ENCODE measurements around the gene SLK. TPM values are rescaled to one million over a fixed set of nuclear protein-coding genes. Genes with fewer than 3 reads are reported as not detected.

Gene SLK
- total and polyA plus RNA-seq, 10 donors, result 5.6 to 47.4 (median 32.8) TPM

DNA sequence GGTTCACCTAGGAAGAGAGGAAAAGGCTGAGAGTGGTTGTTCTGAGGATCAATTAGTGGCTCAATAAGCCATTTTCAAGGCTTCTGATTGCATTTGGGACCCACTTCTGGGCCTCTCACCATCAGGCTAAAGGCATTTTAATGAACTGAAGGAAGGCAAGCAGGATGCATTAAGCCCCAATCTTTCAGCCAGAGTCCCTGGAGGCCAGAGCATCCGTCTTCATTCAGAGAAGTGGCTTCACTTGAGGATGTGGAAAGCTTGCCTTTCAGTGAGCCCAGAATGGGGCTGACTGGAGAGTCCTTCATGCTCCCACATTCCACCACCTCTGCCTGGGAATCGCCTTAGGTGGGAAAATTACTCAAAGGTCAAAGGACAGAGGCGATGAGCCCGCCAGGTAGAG is 76.9 kb downstream of the SLK start:
- TF ChIP-seq CTCF (IDR thresholded peaks at IDR 0.05 in 8 of 11, conservative IDR thresholded peaks at IDR 0.05 in 3 of 11) (no peak), POLR2A (IDR thresholded peaks at IDR 0.05) (no peak), POLR2AphosphoS5 (IDR thresholded peaks at IDR 0.05) (no peak)
- intact Hi-C loops (cut with DNase I; ENCODE audit: low total_unique reads), result no loop called here
- Histone ChIP-seq H3K9me3 (no peaks in the 10 kb centered on the region), H3K27me3 (replicated peaks in 1 of 7) (no peaks in the 10 kb centered on the region), H3K27ac (no peak overlapping the region), H3K4me3 (no peak overlapping the region), H3K36me3 (no peaks in the 10 kb centered on the region), H3K4me1 (peaks cover 0 to 2% (median under 1%) of the 10 kb centered on the region in 6 donors)
- no peak for DNase-seq
- WGBS, 5 donors, result 69 to 85% (median 77%) methylated on average over 4 of the region's 4 CpGs

GRCh38 chr10:104045151-104046089 is 78.5 kb downstream of the SLK start:
- H3K36me3 ChIP-seq, result no peaks in the 10 kb centered on the region
- no peaks in the 10 kb centered on the region for H3K9me3 ChIP-seq
- intact Hi-C loops (cut with DNase I; ENCODE audit: low total_unique reads), result no loop called here
- H3K4me3 ChIP-seq, result no peak overlapping the region
- H3K27me3 ChIP-seq (replicated peaks in 1 of 7), result no peaks in the 10 kb centered on the region
- 84 to 91% (median 87%) methylated on average over 7 to 9 of the region's 9 CpGs for WGBS, 5 donors
- TF ChIP-seq POLR2AphosphoS5 (IDR thresholded peaks at IDR 0.05) (no peak), CTCF (IDR thresholded peaks at IDR 0.05 in 8 of 11, conservative IDR thresholded peaks at IDR 0.05 in 3 of 11) (peak in 6 of 11 experiments; percentile 15 to 41 (median 30))
- peaks cover 0 to 17% (median 7%) of the 10 kb centered on the region in 6 donors for H3K4me1 ChIP-seq
- no peak overlapping the region for H3K27ac ChIP-seq
- DNase-seq, result no peak

DNA sequence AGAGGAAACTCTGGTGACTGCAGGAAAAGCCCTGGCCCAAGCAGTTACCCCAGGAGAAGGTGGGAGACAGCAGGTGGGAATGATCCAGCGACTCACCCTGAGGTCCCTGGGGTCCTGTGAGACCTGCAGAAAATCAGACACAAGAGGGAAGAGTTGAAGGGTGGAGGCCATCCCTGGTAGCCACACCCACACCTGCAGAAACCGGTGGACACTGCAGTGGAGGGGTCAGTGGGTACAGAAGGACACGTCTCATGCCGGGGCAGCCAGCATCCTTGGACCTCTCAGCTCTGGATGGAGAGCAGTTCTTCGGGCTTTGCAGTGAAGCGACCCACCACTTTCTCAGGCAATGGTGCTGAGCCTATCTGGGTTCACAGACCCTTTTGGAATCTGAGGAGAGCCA is 79.7 kb downstream of the SLK start:
- Histone ChIP-seq H3K4me3 (no peak overlapping the region), H3K36me3 (no peaks in the 10 kb centered on the region), H3K27me3 (replicated peaks in 1 of 7) (no peaks in the 10 kb centered on the region), H3K9me3 (no peaks in the 10 kb centered on the region), H3K4me1 (peaks cover 0 to 18% (median 7%) of the 10 kb centered on the region in 6 donors), H3K27ac (no peak overlapping the region)
- intact Hi-C loops (cut with DNase I; ENCODE audit: low total_unique reads), result no loop called here
- TF ChIP-seq POLR2AphosphoS5 (IDR thresholded peaks at IDR 0.05), result no peak
- TF ChIP-seq CTCF (IDR thresholded peaks at IDR 0.05 in 8 of 11, conservative IDR thresholded peaks at IDR 0.05 in 3 of 11), result no peak
- no peak for TF ChIP-seq POLR2A (IDR thresholded peaks at IDR 0.05)
- WGBS, 5 donors, result 86 to 98% (median 97%) methylated on average over 4 to 6 of the region's 6 CpGs
- no peak for DNase-seq

DNA sequence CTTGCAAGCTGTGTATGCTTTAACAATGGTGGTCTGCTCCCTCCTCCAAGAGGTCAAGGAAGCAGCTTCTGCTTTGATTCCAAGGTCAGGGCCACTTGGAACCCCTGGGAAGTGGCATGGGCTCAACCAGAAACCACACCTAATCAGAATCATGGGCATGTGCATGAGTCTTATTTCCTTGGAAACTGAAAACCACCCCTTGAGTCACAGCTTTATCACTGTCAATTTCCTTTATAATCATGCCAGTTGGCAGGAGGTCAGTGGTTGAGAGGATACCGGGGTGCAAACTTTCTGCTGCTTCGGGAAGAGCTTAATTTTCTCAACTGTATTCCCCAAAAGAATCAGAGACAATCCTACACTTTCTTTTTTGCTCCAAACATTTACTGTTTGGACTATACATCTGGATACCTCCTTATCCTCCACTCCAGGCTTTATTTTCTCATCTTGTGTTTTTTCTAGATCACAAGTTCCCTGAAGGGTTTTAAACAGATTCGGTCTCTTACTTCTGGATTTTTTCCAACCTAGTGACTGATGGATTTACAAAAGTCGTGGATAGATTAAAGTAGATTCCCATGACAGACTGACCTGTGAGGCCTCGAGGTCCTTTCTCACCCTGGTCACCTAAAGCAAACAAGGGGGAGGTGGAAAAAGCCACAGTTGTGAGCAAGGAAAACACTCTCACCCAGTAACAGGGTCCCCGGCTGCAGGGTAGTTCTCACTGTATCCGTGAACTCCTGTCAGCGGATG is 82.7 kb downstream of the SLK start:
- no peak overlapping the region for H3K4me3 ChIP-seq
- H3K9me3 ChIP-seq, result no peaks in the 10 kb centered on the region
- peaks cover 0 to 18% (median 7%) of the 10 kb centered on the region in 6 donors for H3K4me1 ChIP-seq
- intact Hi-C loops (cut with DNase I; ENCODE audit: low total_unique reads), result no loop called here
- H3K36me3 ChIP-seq, result no peaks in the 10 kb centered on the region
- peak overlapping the region in 3 of 8 donors; percentile 27 to 59 (median 32) for H3K27ac ChIP-seq
- no peak for DNase-seq
- 56 to 69% (median 59%) methylated on average over 8 of the region's 8 CpGs for WGBS, 5 donors
- TF ChIP-seq POLR2AphosphoS5 (IDR thresholded peaks at IDR 0.05) (peak in 1 of 3 donors; percentile 8), CTCF (IDR thresholded peaks at IDR 0.05 in 8 of 11, conservative IDR thresholded peaks at IDR 0.05 in 3 of 11) (no peak)
- H3K27me3 ChIP-seq (replicated peaks in 1 of 7), result no peaks in the 10 kb centered on the region
